ES-I3 (cell line): Measurements from ENCODE around the gene KRT83.

Source experiments
- H3K36me3 ChIP-seq: 2 replicates; pipeline ENCODE4 v1.6.1; 2013; ENCODE audit warnings: mild to moderate bottlenecking, low read length, control low read depth, moderate library complexity; ENCODE audit not compliant: insufficient read depth
- H3K4me1 ChIP-seq: 2 replicates; pipeline ENCODE4 v1.6.1; 2013; ENCODE audit warnings: mild to moderate bottlenecking, control low read depth, low read length; ENCODE audit not compliant: insufficient read depth
- H3K9ac ChIP-seq: 2 replicates; pipeline ENCODE4 v1.6.1; 2013; ENCODE audit warnings: low read depth, mild to moderate bottlenecking, low read length, moderate library complexity
- H3K9me3 ChIP-seq: 2 replicates; pipeline ENCODE4 v1.6.1; 2013; ENCODE audit warnings: mild to moderate bottlenecking, low read length, moderate library complexity; ENCODE audit not compliant: control insufficient read depth, insufficient read depth

Gene KRT83

GRCh38 chr12:52320784-52321400 lies at the start of gene KRT83:
Gene KRT83 (minus strand): TSS chr12:52321398. CDS start chr12:52321335, 63 bp downstream.
- no peak within 1 kb of the TSS for H3K9ac ChIP-seq
- H3K36me3 ChIP-seq, result no peaks in the 10 kb centered on the region
- H3K9me3 ChIP-seq, result no peaks in the 10 kb centered on the region
- H3K4me1 ChIP-seq, result no peaks in the 10 kb centered on the region

- Histone ChIP-seq H3K4me1 (no peaks in the 10 kb centered on the region), H3K9me3 (no peaks in the 10 kb centered on the region), H3K36me3 (no peaks in the 10 kb centered on the region), H3K9ac (no peak overlapping the region)
Measured at GRCh38 chr12:52369809-52370208, 48.6 kb upstream of the KRT83 start.

DNA sequence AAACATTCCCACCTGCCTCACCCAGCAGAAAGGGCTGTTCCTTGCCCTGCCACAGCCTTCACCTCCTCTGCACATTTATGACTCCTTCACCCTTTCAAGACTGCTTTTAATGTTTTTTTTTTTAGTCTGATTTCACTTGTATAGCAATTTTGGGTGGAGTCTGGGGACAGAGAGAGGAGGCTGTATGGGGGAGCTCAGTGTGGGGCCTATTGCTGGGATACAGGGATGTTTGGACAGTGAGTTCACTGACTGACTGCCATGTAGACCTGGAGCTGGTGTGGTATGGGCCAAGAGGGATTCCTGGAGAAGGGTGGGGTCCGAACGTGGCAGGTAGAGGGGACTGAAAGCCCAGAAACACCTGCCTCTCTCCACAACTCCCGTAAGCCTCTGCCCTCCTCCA lies 48.0 kb upstream of the KRT83 start:
- no peaks in the 10 kb centered on the region for H3K9me3 ChIP-seq
- H3K9ac ChIP-seq, result no peak overlapping the region
- H3K4me1 ChIP-seq, result no peaks in the 10 kb centered on the region
- no peaks in the 10 kb centered on the region for H3K36me3 ChIP-seq

DNA sequence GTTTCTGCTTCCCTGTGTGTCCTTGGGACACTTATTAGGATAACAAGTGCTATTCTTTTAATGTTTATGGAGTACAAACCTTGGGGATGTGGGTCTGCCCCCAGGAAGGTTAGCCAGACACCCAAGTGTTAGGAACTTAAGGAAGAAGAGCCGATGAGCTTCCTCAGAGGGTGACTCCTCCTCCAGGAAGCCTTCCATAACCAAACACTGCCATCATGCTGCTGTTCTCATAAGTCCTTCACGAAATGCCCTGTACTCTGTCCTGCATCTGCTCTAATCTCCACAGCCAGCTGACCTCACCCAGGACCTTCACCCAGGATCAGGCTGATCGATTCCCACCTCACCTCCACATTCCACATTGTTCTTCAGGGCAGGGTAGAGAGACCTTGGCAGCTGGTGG lies 47.3 kb upstream of the KRT83 start:
- H3K4me1 ChIP-seq, result no peaks in the 10 kb centered on the region
- H3K36me3 ChIP-seq, result no peaks in the 10 kb centered on the region
- no peak overlapping the region for H3K9ac ChIP-seq
- H3K9me3 ChIP-seq, result no peaks in the 10 kb centered on the region

DNA sequence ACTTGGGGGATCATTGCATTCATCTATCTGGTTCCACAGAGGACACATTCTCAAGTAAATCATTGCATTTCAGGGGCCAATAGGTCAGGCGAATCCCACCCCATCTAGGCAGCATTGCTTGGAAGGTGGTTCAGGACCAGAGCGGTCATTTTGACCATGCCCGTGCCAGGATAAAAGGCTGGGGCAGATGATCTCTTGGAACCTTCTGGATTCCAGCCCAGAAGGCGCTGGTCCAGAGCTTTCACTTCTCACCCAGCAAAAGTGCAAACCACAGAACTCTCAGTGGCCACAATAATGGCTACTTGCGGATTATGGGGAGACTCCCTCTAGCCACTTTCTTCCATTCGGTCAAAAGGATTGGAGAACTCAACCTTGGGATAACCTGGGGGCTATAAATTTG lies 46.7 kb upstream of the KRT83 start:
- no peaks in the 10 kb centered on the region for H3K9me3 ChIP-seq
- H3K4me1 ChIP-seq, result no peaks in the 10 kb centered on the region
- no peaks in the 10 kb centered on the region for H3K36me3 ChIP-seq
- no peak overlapping the region for H3K9ac ChIP-seq

DNA sequence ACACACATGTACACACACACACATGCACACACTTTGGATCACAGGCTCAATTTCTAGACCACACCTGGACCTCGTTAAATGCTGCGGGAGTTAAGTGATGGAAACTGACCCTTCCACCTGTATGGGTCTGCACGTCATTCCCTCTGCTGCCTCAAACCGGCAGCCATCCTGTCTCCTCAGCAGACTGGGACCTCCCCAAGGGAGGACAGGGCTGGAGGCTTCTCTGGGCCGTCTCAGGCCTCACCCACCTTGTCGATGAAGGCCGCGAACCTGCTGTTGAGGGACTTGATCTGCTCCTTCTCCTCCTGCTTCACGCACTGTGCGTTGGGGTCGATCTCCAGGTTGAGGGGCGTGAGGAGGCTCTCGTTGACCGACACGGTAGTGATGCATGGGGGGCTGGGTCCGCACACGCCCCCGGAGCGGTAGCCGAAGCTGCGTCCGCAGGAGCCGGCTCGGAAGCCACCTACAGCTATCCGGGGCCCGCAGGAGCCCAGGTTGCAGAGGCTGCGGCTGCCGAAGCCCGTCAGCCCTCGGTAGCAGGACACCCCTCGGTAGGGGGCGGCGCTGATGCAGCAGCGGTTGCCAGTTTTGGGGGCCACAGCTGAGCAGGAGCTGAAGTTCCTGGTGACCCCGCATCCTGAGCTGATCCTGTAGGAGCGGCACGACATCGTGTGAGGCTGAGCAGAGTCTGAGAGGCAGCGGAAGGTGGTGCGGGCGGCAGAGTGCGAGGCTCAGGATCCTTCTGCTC lies 45.7 kb upstream of the KRT83 start, which contains the start of gene KRT85:
TSS of gene KRT85 (minus strand) at position 744 of the 748 bp plus-strand sequence. CDS start at position 668, 76 bp downstream.
- Histone ChIP-seq H3K9me3 (no peaks in the 10 kb centered on the region), H3K9ac (no peak within 1 kb of the TSS), H3K4me1 (no peaks in the 10 kb centered on the region), H3K36me3 (no peaks in the 10 kb centered on the region)

GRCh38 chr12:52364901-52365489 lies 43.8 kb upstream of the KRT83 start:
- H3K9ac ChIP-seq, result no peak overlapping the region
- no peaks in the 10 kb centered on the region for H3K9me3 ChIP-seq
- H3K36me3 ChIP-seq, result no peaks in the 10 kb centered on the region
- H3K4me1 ChIP-seq, result no peaks in the 10 kb centered on the region

GRCh38 chr12:52364061-52364460 lies 42.9 kb upstream of the KRT83 start:
- Histone ChIP-seq H3K9me3 (no peaks in the 10 kb centered on the region), H3K4me1 (no peaks in the 10 kb centered on the region), H3K36me3 (no peaks in the 10 kb centered on the region), H3K9ac (no peak overlapping the region)

DNA sequence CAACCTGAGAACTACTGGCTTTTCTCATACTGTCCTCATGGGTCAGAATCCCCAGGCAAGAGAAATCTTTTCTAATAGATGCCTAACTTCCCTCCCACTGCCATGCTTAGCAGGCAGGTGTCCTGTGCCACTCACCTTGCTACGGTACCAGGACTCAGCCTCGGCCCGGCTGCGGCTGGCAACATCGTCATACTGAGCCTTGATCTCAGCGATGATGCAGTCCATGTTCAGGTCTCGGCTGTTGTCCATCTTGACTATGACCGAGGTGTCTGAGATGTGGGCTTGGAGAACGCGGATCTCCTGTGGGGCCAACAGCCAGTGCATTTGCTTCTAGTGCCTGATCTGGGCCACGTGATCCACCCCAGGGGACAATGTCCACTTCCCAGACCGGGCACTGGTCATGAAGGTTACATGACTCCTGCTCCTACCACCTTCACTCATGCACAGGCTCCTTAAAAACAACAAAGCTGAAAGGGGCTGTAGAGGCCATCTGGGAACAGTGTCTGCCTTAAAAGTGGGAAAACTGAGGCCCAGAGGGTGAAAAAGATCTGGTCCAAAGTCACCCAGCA lies 42.0 kb upstream of the KRT83 start:
- Histone ChIP-seq H3K4me1 (no peaks in the 10 kb centered on the region), H3K9me3 (no peaks in the 10 kb centered on the region), H3K36me3 (no peaks in the 10 kb centered on the region), H3K9ac (no peak overlapping the region)

DNA sequence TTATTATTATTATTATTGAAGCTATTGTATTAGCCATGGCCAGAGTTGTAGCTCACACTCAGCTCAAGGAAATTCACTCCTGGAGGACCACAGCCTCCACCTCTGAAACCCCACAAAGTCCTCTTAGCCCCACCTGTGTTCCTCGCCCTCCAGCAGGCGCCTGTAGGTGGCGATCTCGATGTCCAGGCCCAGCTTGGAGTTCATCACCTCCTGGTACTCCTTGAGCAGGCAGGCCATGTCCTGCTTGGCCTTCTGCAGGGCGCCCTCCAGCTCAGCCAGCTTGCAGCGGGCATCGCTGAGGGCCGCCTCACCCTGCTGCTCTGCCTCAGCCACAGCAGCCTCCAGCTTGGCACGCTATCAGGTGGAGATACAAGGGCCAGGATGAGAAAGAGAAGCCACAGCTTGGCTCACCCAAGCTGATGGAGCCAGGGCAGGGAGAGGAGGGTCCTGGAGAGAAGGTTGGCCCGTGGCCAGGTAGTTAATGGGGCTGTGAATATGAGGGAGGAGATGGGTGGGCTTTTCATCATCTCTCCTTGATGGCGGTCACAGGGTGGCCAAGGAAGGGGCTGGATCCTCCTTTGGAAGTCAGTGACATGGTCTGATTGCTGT lies 41.0 kb upstream of the KRT83 start:
- Histone ChIP-seq H3K4me1 (no peaks in the 10 kb centered on the region), H3K9me3 (no peaks in the 10 kb centered on the region), H3K9ac (no peak overlapping the region)

GRCh38 chr12:52361553-52361952 lies 40.4 kb upstream of the KRT83 start:
- Histone ChIP-seq H3K36me3 (no peaks in the 10 kb centered on the region), H3K9me3 (no peaks in the 10 kb centered on the region), H3K9ac (no peak overlapping the region), H3K4me1 (no peaks in the 10 kb centered on the region)

More for the DNA sequence above, 41.0 kb upstream of the KRT83 start:
- H3K36me3 ChIP-seq, result no peaks in the 10 kb centered on the region

DNA sequence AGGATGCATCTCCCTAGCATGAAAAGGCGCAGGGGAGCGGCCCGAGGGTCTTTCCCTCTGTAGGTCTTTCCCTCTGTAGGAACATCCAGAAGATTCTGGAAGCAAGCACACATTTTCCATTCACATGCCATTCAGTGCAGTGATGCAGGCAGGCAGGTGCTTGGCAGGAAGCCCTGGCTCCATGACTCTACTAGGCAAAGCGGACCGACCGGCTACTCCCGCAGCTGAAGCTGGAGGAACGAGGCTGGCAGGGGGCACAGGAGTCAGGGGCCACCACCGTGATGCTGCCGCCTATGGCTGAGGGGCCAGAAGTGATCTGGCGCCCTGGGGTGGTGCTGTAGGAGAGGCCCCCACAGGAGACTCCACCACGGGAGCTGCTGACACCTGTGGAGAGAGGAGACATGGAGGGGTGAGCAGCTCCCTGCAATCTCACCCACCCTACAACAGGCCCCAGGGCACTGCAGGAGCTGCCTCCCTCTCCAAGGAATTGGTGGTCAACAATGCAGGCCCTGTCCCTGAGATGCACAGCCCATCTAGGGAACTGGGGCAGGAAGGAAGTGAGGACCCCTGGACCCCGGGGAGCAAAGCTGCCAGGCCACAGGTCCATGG lies 39.6 kb upstream of the KRT83 start:
- Histone ChIP-seq H3K36me3 (no peaks in the 10 kb centered on the region), H3K4me1 (no peaks in the 10 kb centered on the region), H3K9ac (no peak overlapping the region), H3K9me3 (no peaks in the 10 kb centered on the region)

DNA sequence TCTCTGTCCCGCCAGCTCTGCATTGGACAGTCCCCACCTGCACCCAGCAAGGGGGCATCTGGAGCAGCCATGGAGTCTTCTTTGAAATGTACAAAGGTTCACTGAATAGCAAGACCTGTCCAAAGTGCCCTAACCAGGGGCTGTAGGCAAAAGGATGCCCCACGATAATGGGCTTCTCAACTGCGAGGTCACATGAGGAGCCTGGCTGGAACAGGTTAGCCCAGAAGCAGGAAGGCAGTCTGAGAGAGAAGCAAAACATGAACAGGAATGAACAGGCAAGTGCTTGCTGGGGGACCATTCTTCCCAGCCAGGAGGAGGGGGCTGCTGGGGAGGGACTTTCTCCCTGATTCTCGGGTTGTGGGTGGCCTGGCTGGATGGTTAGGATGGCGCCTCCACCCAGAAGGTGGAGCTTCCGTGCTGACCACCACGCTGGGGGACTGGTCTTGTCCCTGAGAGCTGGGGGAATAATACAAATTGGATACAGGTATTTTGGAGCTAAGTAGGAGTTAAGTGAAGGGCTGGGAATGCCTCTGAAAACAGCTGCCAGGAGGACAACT lies 39.0 kb upstream of the KRT83 start:
- Histone ChIP-seq H3K9me3 (no peaks in the 10 kb centered on the region), H3K9ac (no peak overlapping the region), H3K4me1 (no peaks in the 10 kb centered on the region), H3K36me3 (no peaks in the 10 kb centered on the region)

- Histone ChIP-seq H3K9me3 (no peaks in the 10 kb centered on the region), H3K36me3 (no peaks in the 10 kb centered on the region), H3K9ac (no peak overlapping the region), H3K4me1 (no peaks in the 10 kb centered on the region)
Measured at GRCh38 chr12:52359621-52360061, 38.4 kb upstream of the KRT83 start.
